GM12872 (cell line): ENCODE measurements around the gene SLIT1.

Source experiments
- TF ChIP-seq, protein P1 (sequence below): IDR thresholded peaks from 3 replicates; pipeline ENCODE4 v1.5.1; 2011; ENCODE audit warnings: low read depth, mild to moderate bottlenecking, low read length, moderate library complexity; ENCODE audit not compliant: insufficient read depth

The SLIT1 gene

GRCh38 chr10:96987141-96987841 lies 198.5 kb downstream of the SLIT1 start:
- TF ChIP-seq, protein P1, sequence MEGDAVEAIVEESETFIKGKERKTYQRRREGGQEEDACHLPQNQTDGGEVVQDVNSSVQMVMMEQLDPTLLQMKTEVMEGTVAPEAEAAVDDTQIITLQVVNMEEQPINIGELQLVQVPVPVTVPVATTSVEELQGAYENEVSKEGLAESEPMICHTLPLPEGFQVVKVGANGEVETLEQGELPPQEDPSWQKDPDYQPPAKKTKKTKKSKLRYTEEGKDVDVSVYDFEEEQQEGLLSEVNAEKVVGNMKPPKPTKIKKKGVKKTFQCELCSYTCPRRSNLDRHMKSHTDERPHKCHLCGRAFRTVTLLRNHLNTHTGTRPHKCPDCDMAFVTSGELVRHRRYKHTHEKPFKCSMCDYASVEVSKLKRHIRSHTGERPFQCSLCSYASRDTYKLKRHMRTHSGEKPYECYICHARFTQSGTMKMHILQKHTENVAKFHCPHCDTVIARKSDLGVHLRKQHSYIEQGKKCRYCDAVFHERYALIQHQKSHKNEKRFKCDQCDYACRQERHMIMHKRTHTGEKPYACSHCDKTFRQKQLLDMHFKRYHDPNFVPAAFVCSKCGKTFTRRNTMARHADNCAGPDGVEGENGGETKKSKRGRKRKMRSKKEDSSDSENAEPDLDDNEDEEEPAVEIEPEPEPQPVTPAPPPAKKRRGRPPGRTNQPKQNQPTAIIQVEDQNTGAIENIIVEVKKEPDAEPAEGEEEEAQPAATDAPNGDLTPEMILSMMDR, result no peak

GRCh38 chr10:96986200-96986856 lies 199.4 kb downstream of the SLIT1 start:
- TF ChIP-seq, protein P1, result no peak

GRCh38 chr10:96984541-96985131 lies 201.1 kb downstream of the SLIT1 start:
- TF ChIP-seq, protein P1, result no peak

DNA sequence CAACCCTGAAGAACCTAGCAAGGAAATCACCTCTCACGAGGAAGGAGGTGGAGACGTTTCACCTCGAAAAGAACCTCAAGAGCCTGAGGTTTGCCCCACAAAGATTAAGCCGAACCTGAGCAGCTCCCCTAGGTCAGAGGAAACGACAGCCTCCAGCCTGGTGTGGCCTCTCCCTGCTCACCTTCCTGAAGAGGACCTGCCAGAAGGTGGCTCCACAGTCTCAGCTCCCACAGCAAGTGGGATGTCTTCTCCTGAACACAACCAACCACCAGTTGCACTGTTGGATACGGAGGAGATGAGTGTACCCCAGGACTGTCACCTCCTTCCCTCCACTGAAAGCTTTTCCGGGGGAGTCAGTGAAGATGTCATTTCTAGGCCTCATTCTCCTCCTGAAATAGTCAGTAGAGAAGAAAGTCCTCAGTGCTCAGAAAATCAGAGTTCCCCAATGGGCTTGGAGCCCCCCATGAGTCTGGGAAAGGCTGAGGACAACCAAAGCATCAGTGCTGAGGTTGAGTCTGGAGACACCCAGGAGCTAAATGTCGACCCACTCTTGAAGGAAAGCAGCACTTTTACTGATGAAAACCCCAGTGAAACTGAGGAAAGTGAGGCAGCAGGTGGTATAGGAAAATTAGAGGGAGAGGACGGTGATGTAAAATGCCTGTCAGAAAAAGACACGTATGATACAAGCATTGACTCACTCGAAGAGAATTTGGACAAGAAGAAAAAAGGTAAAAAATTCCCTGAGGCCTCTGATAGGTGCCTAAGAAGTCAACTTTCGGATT lies 203.4 kb downstream of the SLIT1 start:
- TF ChIP-seq, protein P1, result 0 out of 3 replicates have a peak, but pooled peaks have one; percentile 18

GRCh38 chr10:96978621-96979154 lies 207.1 kb downstream of the SLIT1 start:
- TF ChIP-seq, protein P1, result no peak

DNA sequence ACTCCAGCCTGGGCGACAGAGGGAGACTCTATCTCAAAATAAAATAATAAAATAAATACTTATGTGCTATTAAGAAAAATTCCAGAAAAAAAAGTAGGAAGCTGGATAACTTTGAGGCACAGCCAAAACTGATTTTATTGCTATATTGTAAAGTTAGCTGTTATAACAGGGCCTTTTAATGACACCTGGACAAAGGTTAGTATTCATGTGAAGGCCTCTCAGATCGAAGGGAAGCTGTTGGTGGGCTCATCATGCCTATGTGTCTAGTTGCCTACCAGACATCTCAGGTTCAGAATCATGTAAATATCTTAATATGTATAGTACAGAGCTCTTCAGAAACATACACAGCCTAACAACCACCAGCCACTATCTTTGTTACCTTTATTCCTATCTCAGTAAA lies 210.6 kb downstream of the SLIT1 start:
- TF ChIP-seq, protein P1, result no peak
